Uterus (tissue), 2 donors: Measurements from ENCODE around the gene NT5E.

Experiments used
- CTCF ChIP-seq, 4 experiments: fragments of 200-600 bp in 2 of 4; fragments of 450-650 bp in 2 of 4; sonication (generic) in 2 of 4; IDR thresholded peaks; one replicate each; pipeline ENCODE4 v1.5.1; 2016 to 2019; ENCODE audit warnings: antibody characterized with exemption in 4 of 4, mild to moderate bottlenecking in 2 of 4, moderate library complexity in 1 of 4
- POLR2A ChIP-seq, 2 donors: fragments of 450-650 bp; IDR thresholded peaks; one replicate each; pipeline ENCODE4 v1.6.1; 2016; ENCODE audit warnings: antibody characterized with exemption in 2 of 2, mild to moderate bottlenecking in 1 of 2, moderate library complexity in 1 of 2

- TF ChIP-seq POLR2A (IDR thresholded peaks at IDR 0.05): no peak
- TF ChIP-seq CTCF (IDR thresholded peaks at IDR 0.05): no peak
Measured at GRCh38 chr6:85424981-85425380, 24.9 kb upstream of the NT5E start.
